GM12878 (cell line): ENCODE measurements around the gene FOXB2.

ENCODE experiments used
- CHD2 ChIP-seq: IDR thresholded peaks from 2 replicates; pipeline ENCODE4 v1.6.1; 2011; ENCODE audit warnings: low read depth, low read length, improper control_type of control experiment, borderline replicate concordance
- CTCF ChIP-seq, 3 experiments: IDR thresholded peaks in 2 of 3; conservative IDR thresholded peaks in 1 of 3; 2 replicates each; pipeline ENCODE4 v1.5.1; 2011; ENCODE audit warnings: low read depth in 3 of 3, low read length in 3 of 3, mild to moderate bottlenecking in 3 of 3, control low read depth in 2 of 3, moderate library complexity in 2 of 3, inconsistent platforms in 1 of 3, mixed read lengths in 1 of 3; ENCODE audit not compliant: control insufficient read depth in 2 of 3, insufficient read depth in 1 of 3; ENCODE audit errors: extremely low read depth in 1 of 3
- EZH2 ChIP-seq: IDR thresholded peaks from 2 replicates; pipeline ENCODE4 v1.6.1; 2012; ENCODE audit warnings: low read depth, mild to moderate bottlenecking, control low read depth, inconsistent platforms, low read length, borderline replicate concordance; ENCODE audit not compliant: control insufficient read depth
- GABPA ChIP-seq: IDR thresholded peaks from 2 replicates; pipeline ENCODE4 v1.6.1; 2014; ENCODE audit warnings: antibody characterized with exemption, low read depth, mild to moderate bottlenecking, inconsistent platforms
- POLR2A ChIP-seq: IDR thresholded peaks from 2 replicates; pipeline ENCODE4 v1.6.1; 2011; ENCODE audit warnings: low read depth, mild to moderate bottlenecking, low read length
- PRDM15 ChIP-seq: fragments of 450-650 bp; formaldehyde crosslinking; IDR thresholded peaks from 2 replicates; pipeline ENCODE4 v1.4.0; 2020; ENCODE audit warnings: mild to moderate bottlenecking, moderate library complexity
- RFX5 ChIP-seq: IDR thresholded peaks from 2 replicates; pipeline ENCODE4 v1.6.1; 2011; ENCODE audit warnings: low read depth, low read length, improper control_type of control experiment
- SREBF1 ChIP-seq: IDR thresholded peaks from 2 replicates; pipeline ENCODE4 v1.6.1; 2012; ENCODE audit warnings: mild to moderate bottlenecking, low read length
- ZBTB40 ChIP-seq: fragments of 450-650 bp; IDR thresholded peaks from 2 replicates; pipeline ENCODE4 v1.6.1; 2016; ENCODE audit warnings: mild to moderate bottlenecking, moderate library complexity, borderline replicate concordance

GRCh38 chr9:77013932-77014596 lies 5.4 kb upstream of the FOXB2 start:
- TF ChIP-seq EZH2 = no peak
- TF ChIP-seq RFX5 = no peak
- TF ChIP-seq GABPA = no peak
- TF ChIP-seq CTCF (IDR thresholded peaks at IDR 0.05 in 2 of 3, conservative IDR thresholded peaks at IDR 0.05 in 1 of 3; ENCODE audit: control insufficient read depth in 2 of 3, extremely low read depth in 1 of 3, insufficient read depth in 1 of 3, low read depth in 3 of 3, low read length in 3 of 3) = no peak
- no peak for TF ChIP-seq POLR2A
- no peak for TF ChIP-seq PRDM15 (CRISPR knock-in tag)
- no peak for TF ChIP-seq ZBTB40
- TF ChIP-seq CHD2 = no peak
- no peak for TF ChIP-seq SREBF1
